ENCODE measurements around the gene TP73.
"Not testable (repeated sequence)": the region's sequence is repeated elsewhere in the genome, so short reads cannot be mapped to it uniquely, and the experiment has no call there.

The TP73 gene

GRCh38 chr1:3744646-3745045, 92.3 kb downstream of the TP73 start:
- DNase-seq (ENCODE audit: low spot score), result no peak

- no peak for DNase-seq (ENCODE audit: low spot score)
These were observed 92.8 kb downstream of the TP73 start for GRCh38 chr1:3745071-3745470.

GRCh38 chr1:3745590-3746381, 93.5 kb downstream of the TP73 start:
- peak; percentile 79 for DNase-seq (ENCODE audit: low spot score)

GRCh38 chr1:3746389-3746829, 94.1 kb downstream of the TP73 start:
- peak; percentile 35 for DNase-seq (ENCODE audit: low spot score)

- DNase-seq (ENCODE audit: low spot score), result peak; percentile 89
These were observed 94.7 kb downstream of the TP73 start for GRCh38 chr1:3746830-3747521.

GRCh38 chr1:3747522-3747848, 95.2 kb downstream of the TP73 start:
- no peak for DNase-seq (ENCODE audit: low spot score)

- no peak for DNase-seq (ENCODE audit: low spot score)
These were observed 95.6 kb downstream of the TP73 start for GRCh38 chr1:3747903-3748302.

GRCh38 chr1:3748316-3748900, 96.1 kb downstream of the TP73 start:
- not testable (repeated sequence) for DNase-seq (ENCODE audit: low spot score)

- DNase-seq (ENCODE audit: low spot score), result no peak
These were observed 97.2 kb downstream of the TP73 start for GRCh38 chr1:3749512-3749911.

- no peak for DNase-seq (ENCODE audit: low spot score)
These were observed 98.4 kb downstream of the TP73 start for GRCh38 chr1:3750741-3751140.

GRCh38 chr1:3752400-3752945, 100.2 kb downstream of the TP73 start, which contains the start of gene CCDC27:
Gene CCDC27, plus strand, starts transcription at chr1:3752450. Its CDS starts 32 bp downstream, at chr1:3752482.
- DNase-seq (ENCODE audit: low spot score), result no peak

- DNase-seq (ENCODE audit: low spot score), result no peak
These were observed 101.5 kb downstream of the TP73 start for GRCh38 chr1:3753656-3754454.

GRCh38 chr1:3756394-3756793, 104.1 kb downstream of the TP73 start:
- DNase-seq (ENCODE audit: low spot score), result no peak

- DNase-seq (ENCODE audit: low spot score), result no peak
These were observed 106.8 kb downstream of the TP73 start for GRCh38 chr1:3759164-3759563.

GRCh38 chr1:3759796-3760195, 107.5 kb downstream of the TP73 start:
- DNase-seq (ENCODE audit: low spot score), result no peak

GRCh38 chr1:3761296-3762010, 109.1 kb downstream of the TP73 start:
- DNase-seq (ENCODE audit: low spot score), result no peak

GRCh38 chr1:3762151-3762872, 110.0 kb downstream of the TP73 start:
- DNase-seq (ENCODE audit: low spot score), result no peak

- DNase-seq (ENCODE audit: low spot score), result no peak
These were observed 110.5 kb downstream of the TP73 start for GRCh38 chr1:3762873-3763228.

- DNase-seq (ENCODE audit: low spot score), result no peak
These were observed 111.2 kb downstream of the TP73 start for GRCh38 chr1:3763351-3764125.

Data from cerebellar cortex (tissue), 1 donor.